Measurements from ENCODE around the gene BTG1.

DNA sequence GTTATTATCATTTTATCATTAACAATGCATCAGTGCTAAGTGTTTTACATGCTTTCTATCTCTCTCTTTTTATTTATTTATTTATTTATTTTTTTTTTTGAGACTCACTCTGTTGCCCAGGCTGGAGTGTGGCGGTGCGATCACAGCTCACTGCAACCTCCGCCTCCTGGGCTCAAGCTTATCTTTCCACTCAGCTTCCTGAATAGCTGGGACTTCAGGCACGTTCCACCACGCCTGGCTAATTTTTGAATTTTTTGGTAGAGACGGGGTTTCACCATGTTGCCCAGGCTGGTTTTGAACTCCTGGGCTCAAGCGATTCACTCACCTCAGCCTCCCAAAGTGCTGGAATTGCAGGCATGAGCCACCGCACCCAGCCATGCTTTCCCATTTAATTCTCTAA is 3.9 kb upstream of the BTG1 start:
- TF ChIP-seq, protein P1, sequence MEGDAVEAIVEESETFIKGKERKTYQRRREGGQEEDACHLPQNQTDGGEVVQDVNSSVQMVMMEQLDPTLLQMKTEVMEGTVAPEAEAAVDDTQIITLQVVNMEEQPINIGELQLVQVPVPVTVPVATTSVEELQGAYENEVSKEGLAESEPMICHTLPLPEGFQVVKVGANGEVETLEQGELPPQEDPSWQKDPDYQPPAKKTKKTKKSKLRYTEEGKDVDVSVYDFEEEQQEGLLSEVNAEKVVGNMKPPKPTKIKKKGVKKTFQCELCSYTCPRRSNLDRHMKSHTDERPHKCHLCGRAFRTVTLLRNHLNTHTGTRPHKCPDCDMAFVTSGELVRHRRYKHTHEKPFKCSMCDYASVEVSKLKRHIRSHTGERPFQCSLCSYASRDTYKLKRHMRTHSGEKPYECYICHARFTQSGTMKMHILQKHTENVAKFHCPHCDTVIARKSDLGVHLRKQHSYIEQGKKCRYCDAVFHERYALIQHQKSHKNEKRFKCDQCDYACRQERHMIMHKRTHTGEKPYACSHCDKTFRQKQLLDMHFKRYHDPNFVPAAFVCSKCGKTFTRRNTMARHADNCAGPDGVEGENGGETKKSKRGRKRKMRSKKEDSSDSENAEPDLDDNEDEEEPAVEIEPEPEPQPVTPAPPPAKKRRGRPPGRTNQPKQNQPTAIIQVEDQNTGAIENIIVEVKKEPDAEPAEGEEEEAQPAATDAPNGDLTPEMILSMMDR (IDR thresholded peaks at IDR 0.05; ENCODE audit: borderline replicate concordance, extremely low read depth, low read length, poor library complexity, severe bottlenecking): no peak
- TF ChIP-seq EZH2 (IDR thresholded peaks at IDR 0.05; ENCODE audit: borderline replicate concordance, low read depth, low read length, severe bottlenecking): no peak

Data from DND-41 (cell line).